NCI-H1417 (cell line): ENCODE results near the gene ZFHX3.

Experiments
- DNase-seq, 3 experiments: peaks; one replicate each; lab custom pipeline; 2025; lab: John Stamatoyannopoulos, UW

The ZFHX3 gene

GRCh38 chr16:72848759-72849664 lies 198.9 kb downstream of the ZFHX3 start:
- DNase-seq, result peak; percentile 66 to 88 (median 76)

DNA sequence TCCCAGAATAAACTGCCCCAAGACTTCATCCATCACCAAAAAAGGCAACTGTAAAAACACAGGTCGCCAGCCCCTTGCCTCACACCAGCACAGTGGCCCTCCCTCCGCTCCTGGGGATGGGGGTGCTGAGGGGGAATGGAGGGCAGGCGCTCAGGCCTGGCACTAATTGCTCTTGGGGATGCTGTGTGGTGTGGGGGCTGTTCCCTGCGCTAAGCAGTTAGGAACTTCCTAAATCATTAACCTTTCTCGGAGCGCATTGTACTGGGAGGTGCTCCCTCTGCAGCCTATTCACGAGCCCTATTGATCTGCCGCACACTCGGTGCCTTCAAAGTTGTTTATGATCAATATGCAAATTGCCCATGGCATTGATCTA lies 199.9 kb downstream of the ZFHX3 start:
- peak in 1 of 3 experiments; percentile 35 for DNase-seq

DNA sequence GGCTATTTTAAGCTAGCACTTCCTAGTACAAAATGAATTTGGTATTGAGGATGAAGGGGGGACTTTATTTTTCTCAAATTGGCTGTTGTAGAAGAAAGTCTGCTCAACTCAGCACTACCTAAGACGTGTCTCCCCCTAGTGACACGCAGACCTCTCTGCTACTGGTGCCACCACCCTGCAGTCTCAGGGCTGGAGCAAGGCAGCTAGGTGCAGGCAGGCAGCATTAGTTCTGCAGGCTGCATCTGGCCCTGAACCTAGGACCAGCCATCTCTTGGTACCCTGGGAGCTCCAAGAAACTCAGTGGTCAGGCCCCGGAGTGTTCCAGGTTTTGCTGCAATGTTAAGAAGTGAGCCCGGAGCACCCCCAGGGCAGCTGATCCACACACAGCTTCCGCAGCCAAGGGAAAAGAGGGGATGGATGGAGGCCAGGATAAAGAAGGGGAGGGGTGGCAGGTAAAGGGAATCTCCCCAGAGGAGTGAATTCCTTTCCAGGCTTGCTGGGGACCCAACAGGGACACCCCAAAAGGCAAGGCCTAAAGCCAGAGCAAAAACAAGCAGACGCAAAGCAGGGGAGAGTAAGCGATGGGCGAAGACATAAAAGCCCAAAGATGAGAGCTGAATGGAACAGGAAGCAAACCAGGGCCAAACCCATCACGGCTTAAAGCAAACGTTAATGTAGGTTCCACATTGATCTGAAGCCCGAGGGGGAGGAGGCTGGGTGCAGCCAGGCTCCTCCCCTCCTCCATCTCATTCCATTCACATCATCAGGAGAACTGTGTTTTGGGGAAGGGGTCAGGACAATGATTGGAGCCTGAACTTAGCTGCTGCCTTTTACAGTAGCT lies 200.5 kb downstream of the ZFHX3 start:
- peak in 1 of 3 experiments; percentile 24 for DNase-seq

DNA sequence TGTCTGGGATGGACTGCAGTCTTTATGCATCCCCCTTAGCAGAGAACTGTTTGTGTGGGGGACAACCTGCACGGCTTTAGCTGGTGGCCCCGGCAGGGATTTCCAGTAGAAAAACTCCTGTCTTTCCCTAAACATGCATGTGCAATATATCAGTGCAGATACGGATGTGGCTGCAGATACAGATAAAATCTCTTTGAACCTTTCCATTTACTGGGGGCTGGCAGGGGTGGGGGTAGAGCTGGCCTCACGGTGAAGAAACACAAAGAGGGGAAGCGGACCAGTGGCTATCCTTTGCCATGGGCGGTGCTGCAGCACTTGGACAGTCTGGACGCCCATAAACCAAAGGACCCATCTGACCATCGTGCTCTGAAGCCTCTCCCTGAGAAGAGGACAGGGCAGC lies 201.3 kb downstream of the ZFHX3 start:
- no peak for DNase-seq

GRCh38 chr16:72845322-72846020 lies 202.5 kb downstream of the ZFHX3 start:
- no peak for DNase-seq

GRCh38 chr16:72844225-72844920 lies 203.6 kb downstream of the ZFHX3 start:
- DNase-seq, result peak in 1 of 3 experiments; percentile 8

DNA sequence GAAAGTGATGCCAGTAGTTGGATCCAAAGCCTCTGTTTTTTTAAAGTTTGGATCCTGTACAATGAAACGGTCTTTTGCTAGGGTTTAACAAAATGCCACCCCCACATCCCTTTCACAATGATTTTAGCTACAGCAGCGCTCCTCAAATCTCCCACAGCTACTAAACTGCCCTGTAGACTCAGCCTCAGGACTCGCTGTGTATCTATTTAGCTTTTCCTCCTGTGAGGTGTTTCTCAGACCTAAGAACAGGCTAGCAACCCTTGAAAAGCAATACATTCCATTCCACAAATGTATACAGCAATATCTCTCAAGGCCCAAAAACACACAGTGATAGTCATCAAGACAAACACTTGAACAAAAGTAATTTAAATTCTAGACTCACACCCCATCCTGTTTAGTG lies 206.4 kb downstream of the ZFHX3 start:
- DNase-seq, result no peak

GRCh38 chr16:72840631-72841381 lies 207.1 kb downstream of the ZFHX3 start:
- no peak for DNase-seq

- DNase-seq, result no peak
Measured at GRCh38 chr16:72838951-72839350, 209.0 kb downstream of the ZFHX3 start.

GRCh38 chr16:72838586-72838910 lies 209.4 kb downstream of the ZFHX3 start:
- DNase-seq, result no peak

- no peak for DNase-seq
Measured at GRCh38 chr16:72837846-72838585, 209.9 kb downstream of the ZFHX3 start.

- DNase-seq, result no peak
Measured at GRCh38 chr16:72836985-72837384, 210.9 kb downstream of the ZFHX3 start.

GRCh38 chr16:72836181-72836580 lies 211.7 kb downstream of the ZFHX3 start:
- DNase-seq, result no peak

GRCh38 chr16:72835086-72835485 lies 212.8 kb downstream of the ZFHX3 start:
- DNase-seq, result no peak

DNA sequence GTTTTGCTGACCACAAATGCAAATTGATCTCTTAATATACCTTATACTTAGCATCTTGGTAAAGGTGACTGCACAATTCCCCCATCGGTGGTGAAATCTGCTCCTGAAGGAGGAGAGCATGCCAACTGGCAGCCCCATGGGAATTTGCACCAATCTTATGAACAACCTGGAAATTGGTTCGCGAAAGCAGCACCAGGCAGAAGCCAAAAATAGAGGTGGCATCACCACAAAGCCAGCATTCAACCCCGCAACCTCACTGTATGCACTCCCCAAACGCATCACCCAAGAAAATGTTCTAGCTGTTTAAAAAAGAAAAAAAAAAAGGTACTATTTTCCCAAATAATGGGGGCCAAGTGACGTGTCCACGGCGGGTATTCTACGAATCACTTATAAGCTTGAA lies 213.4 kb downstream of the ZFHX3 start:
- DNase-seq, result no peak

DNA sequence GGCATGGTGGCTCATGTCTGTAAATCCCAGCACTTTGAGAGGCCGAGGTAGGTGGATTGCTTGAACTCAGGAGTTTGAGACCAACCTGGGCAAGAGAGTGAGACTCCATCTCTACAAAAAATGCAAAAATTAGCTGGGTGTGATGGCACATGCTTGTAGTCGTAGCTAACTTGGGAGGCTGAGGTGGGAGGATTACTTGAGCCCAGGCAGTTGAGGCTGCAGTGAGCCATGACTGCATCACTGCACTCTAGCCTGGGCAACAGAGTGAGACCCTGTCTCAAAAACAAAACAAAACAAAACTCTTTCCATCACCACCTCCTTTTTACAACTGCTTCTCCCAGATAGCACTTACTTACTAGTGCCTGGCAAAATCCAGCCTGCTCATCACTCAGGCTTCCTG lies 214.0 kb downstream of the ZFHX3 start:
- DNase-seq, result no peak

DNA sequence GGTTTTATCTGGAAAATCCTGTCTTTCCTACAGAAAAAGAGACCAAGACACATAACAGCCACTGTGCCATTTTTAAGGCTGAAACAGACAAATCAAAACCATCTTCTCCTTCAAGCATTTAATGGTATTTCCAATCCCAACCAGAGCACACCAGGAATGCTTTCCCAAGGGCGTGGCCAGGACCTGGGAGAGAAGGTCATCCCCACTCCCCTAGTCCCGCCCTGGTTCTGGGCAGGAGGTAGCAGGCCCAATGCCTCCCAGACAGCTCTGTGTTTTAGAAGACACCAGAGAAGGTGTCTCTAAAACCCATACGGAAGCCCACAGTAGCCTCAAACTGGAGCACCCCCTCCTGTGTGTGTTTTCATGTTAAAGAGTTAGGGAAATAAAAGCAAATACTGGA lies 214.4 kb downstream of the ZFHX3 start:
- DNase-seq, result no peak

DNA sequence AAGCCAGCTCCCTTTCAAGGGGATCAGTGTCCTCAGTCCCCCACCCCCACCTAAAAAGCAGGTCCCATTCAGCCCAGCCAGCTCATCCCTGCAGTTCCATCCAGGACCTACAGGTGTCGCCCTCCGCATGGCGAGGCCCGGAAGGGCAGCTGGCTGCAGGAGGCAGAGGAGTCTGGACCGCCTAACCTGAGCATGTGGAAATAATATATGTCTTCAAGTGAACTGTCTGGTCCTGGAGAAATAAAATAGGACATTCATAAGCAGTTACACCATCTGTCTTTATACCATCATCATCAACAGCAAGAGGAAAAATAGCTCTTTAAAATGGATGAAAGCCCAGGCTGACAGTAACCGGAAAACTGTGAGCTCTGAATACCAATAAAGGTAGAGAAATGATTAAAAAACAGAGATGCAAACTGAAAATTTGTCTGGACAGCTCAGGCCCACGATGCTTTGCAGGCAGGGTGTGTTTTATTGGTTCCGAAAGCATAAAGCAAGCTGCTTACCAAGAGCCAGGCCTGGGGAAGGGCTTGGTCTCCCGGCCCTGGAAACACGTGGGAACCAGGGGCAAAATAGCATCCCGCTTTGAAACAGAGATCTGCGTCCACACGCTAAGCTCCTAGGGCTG lies 215.2 kb downstream of the ZFHX3 start:
- peak; percentile 45 to 73 (median 51) for DNase-seq

GRCh38 chr16:72829846-72830775 lies 217.8 kb downstream of the ZFHX3 start:
- no peak for DNase-seq
